ENCODE measurements around the gene KIRREL3. TPM values are rescaled to one million over a fixed set of nuclear protein-coding genes. Genes with fewer than 3 reads are reported as not detected.

KIRREL3 gene
- total and polyA plus RNA-seq, 2 of the 4 experiments (the other 2 are of a cell fraction), result 10.9 to 15.9 TPM

DNA sequence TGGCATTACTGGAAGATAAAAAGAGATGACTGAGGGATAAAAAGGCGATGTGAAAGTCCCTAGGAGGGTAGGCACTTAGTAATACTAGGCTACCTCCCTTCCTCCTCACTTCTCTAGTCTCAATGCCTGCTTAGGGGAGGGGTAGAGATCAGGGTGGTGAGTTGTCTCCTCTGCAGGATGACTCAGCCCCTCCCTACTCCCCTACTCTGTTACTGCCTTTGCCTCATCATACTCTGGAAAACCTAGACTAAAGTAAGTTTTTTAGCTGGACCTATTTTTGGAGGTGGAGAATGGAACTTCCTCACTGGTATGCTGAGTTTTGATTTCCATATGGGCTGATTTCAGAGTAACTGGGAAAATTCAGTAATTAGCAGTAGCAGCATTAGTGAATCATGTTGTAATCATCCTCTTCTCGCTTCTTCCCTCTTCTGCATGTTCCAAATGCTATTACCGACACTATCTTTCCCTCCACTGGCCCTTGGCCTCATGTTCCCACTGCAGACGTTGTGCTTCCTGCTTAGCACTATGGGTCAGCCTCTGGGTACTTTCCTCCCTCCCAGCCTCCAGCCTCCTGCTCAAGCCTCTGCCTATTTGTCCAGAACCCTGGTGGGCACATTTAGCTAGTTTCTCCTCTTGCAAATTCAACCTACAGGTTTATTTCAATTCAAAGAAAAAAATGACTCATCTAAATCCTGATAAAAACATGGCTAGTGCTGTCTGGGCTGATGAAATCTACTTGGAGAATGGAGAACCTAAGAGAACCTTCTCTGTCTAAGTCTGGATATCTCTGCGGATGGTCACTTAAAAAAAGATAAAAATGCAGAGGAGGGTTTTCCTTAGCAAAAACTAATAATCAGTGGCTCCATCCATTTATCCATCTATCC, 363.4 kb downstream of the KIRREL3 start:
- no TSS peak for BruUV-seq (replicated peaks)
- CTCF ChIA-PET, result interaction anchor here (1.4 to 1.7 kb wide), 2 partner anchors 30 to 204 kb away, joined by 3 to 5 read pairs; no protein-coding TSS in a partner anchor
- no peaks in the 10 kb centered on the region for H3K9me3 ChIP-seq (ENCODE audit: control insufficient read depth, insufficient read depth, low read length)

More for the DNA sequence above, 363.4 kb downstream of the KIRREL3 start:
- Histone ChIP-seq H4K8ac (ENCODE audit: low read depth in 2 of 2, low read length in 2 of 2) (peak overlapping the region; percentile 9 to 50; a peak in 3 of 4 replicates), H3K23ac (ENCODE audit: low read depth, low read length) (peak overlapping the region; percentile 54; the same call in 1 of the 2 replicates), H4K5ac (ENCODE audit: low read depth, low read length) (peak overlapping the region; percentile 7), H4K91ac (ENCODE audit: insufficient read depth, low read depth, low read length) (peak overlapping the region; percentile 65), H3K18ac (ENCODE audit: low read depth, low read length) (peak overlapping the region; percentile 53), H3K14ac (replicated peaks; ENCODE audit: low read depth, low read length) (peak overlapping the region; percentile 62), H3K27me3 (ENCODE audit: control insufficient read depth, insufficient read depth, low read length) (no peaks in the 10 kb centered on the region), H3K4ac (ENCODE audit: low read depth, low read length) (peak overlapping the region; percentile 82), H3K9me1 (ENCODE audit: insufficient read depth, low read length) (peaks cover 21% of the 10 kb centered on the region), H3K36me3 (ENCODE audit: control insufficient read depth, insufficient read depth, low read length) (no peaks in the 10 kb centered on the region), H3K4me1 (ENCODE audit: control insufficient read depth, insufficient read depth, low read length) (peaks cover 17% of the 10 kb centered on the region), H4K20me1 (ENCODE audit: insufficient read depth, low read length) (no peaks in the 10 kb centered on the region), H3K4me2 (ENCODE audit: low read depth, low read length) (peak overlapping the region; percentile 45; the same call in 1 of the 2 replicates), H3K27ac (ENCODE audit: insufficient read depth, low read length) (peak overlapping the region; percentile 71), H3K9ac (ENCODE audit: low read depth, low read length) (no peak overlapping the region), H2AK5ac (ENCODE audit: low read depth, low read length) (peak overlapping the region; percentile 78; the same call in 1 of the 2 replicates), H2AK9ac (replicated peaks; ENCODE audit: low read depth, low read length, poor library complexity) (peak overlapping the region; percentile 80), H2BK15ac (ENCODE audit: low read depth, low read length) (peak overlapping the region; percentile 40; the same call in 2 of the 3 replicates), H3K79me1 (ENCODE audit: low read depth in 1 of 2, low read length in 2 of 2) (peaks cover 5 to 6% of the 10 kb centered on the region in 2 experiments; a peak in 2 of 4 replicates), H3K56ac (ENCODE audit: extremely low read depth, insufficient read depth, low read length) (peak overlapping the region; percentile 28; the same call in 1 of the 2 replicates), H2AFZ (replicated peaks; ENCODE audit: low read length, poor library complexity) (peak overlapping the region; percentile 38), H2BK120ac (ENCODE audit: low read depth, low read length) (peak overlapping the region; percentile 79), H2BK5ac (ENCODE audit: low read depth, low read length, poor library complexity, severe bottlenecking) (peak overlapping the region; percentile 79), H3K4me3 (ENCODE audit: insufficient read depth, low read depth, low read length) (no peak overlapping the region), H2BK20ac (ENCODE audit: low read depth, low read length) (peak overlapping the region; percentile 78)
- TF ChIP-seq NFE2L2 (IDR thresholded peaks at IDR 0.05; ENCODE audit: low read depth, low read length) (peak; percentile 45; the same call in 1 of the 2 replicates), RCOR1 (IDR thresholded peaks at IDR 0.05; ENCODE audit: insufficient replicate concordance, low read length) (no peak), MAZ (IDR thresholded peaks at IDR 0.05; ENCODE audit: borderline replicate concordance, low read depth, low read length) (peak; percentile 45; the same call in 1 of the 2 replicates), BHLHE40 (IDR thresholded peaks at IDR 0.05; ENCODE audit: low read depth, low read length) (no peak), MAFK (IDR thresholded peaks at IDR 0.05; ENCODE audit: low read depth, low read length) (no peak), POLR2A (IDR thresholded peaks at IDR 0.05; ENCODE audit: low read depth, low read length) (no peak), SMC3 (IDR thresholded peaks at IDR 0.05; ENCODE audit: low read depth, low read length) (no peak), FOS (IDR thresholded peaks at IDR 0.05; ENCODE audit: low read depth, low read length) (peak; percentile 71), RAD21 (IDR thresholded peaks at IDR 0.05; ENCODE audit: low read length) (no peak), CEBPB (IDR thresholded peaks at IDR 0.05; ENCODE audit: low read depth, low read length) (no peak), MXI1 (IDR thresholded peaks at IDR 0.05; ENCODE audit: borderline replicate concordance, low read depth, low read length) (no peak), RFX5 (IDR thresholded peaks at IDR 0.05; ENCODE audit: low read depth, low read length) (no peak)
- TF ChIP-seq, protein P1, sequence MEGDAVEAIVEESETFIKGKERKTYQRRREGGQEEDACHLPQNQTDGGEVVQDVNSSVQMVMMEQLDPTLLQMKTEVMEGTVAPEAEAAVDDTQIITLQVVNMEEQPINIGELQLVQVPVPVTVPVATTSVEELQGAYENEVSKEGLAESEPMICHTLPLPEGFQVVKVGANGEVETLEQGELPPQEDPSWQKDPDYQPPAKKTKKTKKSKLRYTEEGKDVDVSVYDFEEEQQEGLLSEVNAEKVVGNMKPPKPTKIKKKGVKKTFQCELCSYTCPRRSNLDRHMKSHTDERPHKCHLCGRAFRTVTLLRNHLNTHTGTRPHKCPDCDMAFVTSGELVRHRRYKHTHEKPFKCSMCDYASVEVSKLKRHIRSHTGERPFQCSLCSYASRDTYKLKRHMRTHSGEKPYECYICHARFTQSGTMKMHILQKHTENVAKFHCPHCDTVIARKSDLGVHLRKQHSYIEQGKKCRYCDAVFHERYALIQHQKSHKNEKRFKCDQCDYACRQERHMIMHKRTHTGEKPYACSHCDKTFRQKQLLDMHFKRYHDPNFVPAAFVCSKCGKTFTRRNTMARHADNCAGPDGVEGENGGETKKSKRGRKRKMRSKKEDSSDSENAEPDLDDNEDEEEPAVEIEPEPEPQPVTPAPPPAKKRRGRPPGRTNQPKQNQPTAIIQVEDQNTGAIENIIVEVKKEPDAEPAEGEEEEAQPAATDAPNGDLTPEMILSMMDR (conservative IDR thresholded peaks at IDR 0.05; ENCODE audit: low read depth, low read length), result no peak
- WGBS, 2 experiments (ENCODE audit: extremely low coverage in 2 of 2, insufficient read length in 1 of 2), result 13% methylated on average over 3 of the region's 5 CpGs; no CpG with 5 or more reads in 1 of the 2 experiments
- DNase-seq, result peak; percentile 85
- in situ Hi-C loops (cut with MboI; ENCODE audit: low sequenced_read_pairs), result no loop called here
- intact Hi-C loops (cut with micrococcal nuclease), result no loop called here
- peak; percentile 82 for ATAC-seq (ENCODE audit: low read depth)
- POLR2A ChIA-PET (ENCODE audit: unreplicated experiment), result no interaction called here
- dilution Hi-C loops (cut with HindIII; ENCODE audit: low sequenced_read_pairs, unreplicated experiment), result no loop called here

All from IMR-90 (cell line).